ENCODE measurements around the gene BATF. TPM values are rescaled to one million over a fixed set of nuclear protein-coding genes. Genes with fewer than 3 reads are reported as not detected.

BATF gene
- total and polyA plus RNA-seq, 4 experiments from 2014 or later, result 17.1 to 53.8 (median 33.6) TPM

- intact Hi-C loops (cut with micrococcal nuclease), result loop anchor here (5.0 to 10.0 kb wide), 2 partner anchors 323 to 441 kb away; partner anchors contain the start of gene NEK9
- DNase-seq, result no peak
- no peaks in the 10 kb centered on the region for H3K36me3 ChIP-seq (ENCODE audit: insufficient read depth, low read length)
- Mint-ChIP-seq H3K4me1 (peaks cover 24 to 43% (median 29%) of the 10 kb centered on the region in 4 donors), H3K27me3 (peaks cover 0 to 6% of the 10 kb centered on the region in 2 donors), H3K4me3 (no peak overlapping the region), H3K36me3 (peaks cover 3 to 6% of the 10 kb centered on the region in 2 donors), H3K9me3 (no peaks in the 10 kb centered on the region), H3K27ac (peak overlapping the region in 5 of 7 donors; percentile 50 to 69 (median 59))
- POLR2A ChIA-PET (ENCODE audit: partially characterized antibody), result no interaction called here
- peaks cover 33% of the 10 kb centered on the region for H3K4me1 ChIP-seq (ENCODE audit: insufficient read depth, low read length)
- H3K9me3 ChIP-seq (ENCODE audit: control insufficient read depth in 1 of 2, low read length in 2 of 2), result no peaks in the 10 kb centered on the region
- H3K27me3 ChIP-seq (ENCODE audit: insufficient read depth, low read length), result no peaks in the 10 kb centered on the region
- CTCF ChIA-PET (ENCODE audit: partially characterized antibody), result interaction anchor here (1.2 to 4.9 kb wide), 5 partner anchors 7 to 86 kb away, joined by 3 to 33 read pairs (median 6); partner anchors contain the start of gene FLVCR2
- H3K4me3 ChIP-seq (ENCODE audit: low read length in 2 of 2), result no peak overlapping the region
- H3K27ac ChIP-seq (ENCODE audit: low read depth, low read length), result no peak overlapping the region
Observed at GRCh38 chr14:75568140-75568539, 45.9 kb downstream of the BATF start.

- Mint-ChIP-seq H3K27ac (peak overlapping the region in 4 of 7 donors; percentile 26 to 58 (median 49)), H3K9me3 (no peaks in the 10 kb centered on the region)
Observed at GRCh38 chr14:75568791-75569190, 46.5 kb downstream of the BATF start.

GRCh38 chr14:75570797-75571196 is 48.5 kb downstream of the BATF start:
- H3K27me3 ChIP-seq (ENCODE audit: insufficient read depth, low read length), result no peaks in the 10 kb centered on the region
- intact Hi-C loops (cut with micrococcal nuclease), result no loop called here
- H3K36me3 ChIP-seq (ENCODE audit: insufficient read depth, low read length), result no peaks in the 10 kb centered on the region
- peak overlapping the region in 1 of 7 donors; percentile 36 for H3K27ac Mint-ChIP-seq
- peaks cover 14 to 30% (median 18%) of the 10 kb centered on the region in 4 donors for H3K4me1 Mint-ChIP-seq
- DNase-seq, result no peak
- H3K36me3 Mint-ChIP-seq, result peaks cover 3 to 6% of the 10 kb centered on the region in 2 donors
- H3K9me3 ChIP-seq (ENCODE audit: control insufficient read depth in 1 of 2, low read length in 2 of 2), result no peaks in the 10 kb centered on the region
- no peak overlapping the region for H3K27ac ChIP-seq (ENCODE audit: low read depth, low read length)
- H3K4me1 ChIP-seq (ENCODE audit: insufficient read depth, low read length), result peaks cover 20% of the 10 kb centered on the region
- H3K4me3 Mint-ChIP-seq, result no peak overlapping the region
- CTCF ChIA-PET (ENCODE audit: partially characterized antibody), result interaction anchor here (4.9 to 11.0 kb wide), 2 partner anchors 10 to 85 kb away, joined by 30 to 388 read pairs; partner anchors contain the start of genes ERG28 and TTLL5
- no peak overlapping the region for H3K4me3 ChIP-seq (ENCODE audit: low read length in 2 of 2)
- peaks cover 0 to 6% of the 10 kb centered on the region in 2 donors for H3K27me3 Mint-ChIP-seq
- no peaks in the 10 kb centered on the region for H3K9me3 Mint-ChIP-seq
- POLR2A ChIA-PET (ENCODE audit: partially characterized antibody), result no interaction called here

More at GRCh38 chr14:75568791-75569190, 46.5 kb downstream of the BATF start:
- H3K36me3 ChIP-seq (ENCODE audit: insufficient read depth, low read length), result no peaks in the 10 kb centered on the region
- peaks cover 33% of the 10 kb centered on the region for H3K4me1 ChIP-seq (ENCODE audit: insufficient read depth, low read length)
- peaks cover 0 to 6% of the 10 kb centered on the region in 2 donors for H3K27me3 Mint-ChIP-seq
- POLR2A ChIA-PET (ENCODE audit: partially characterized antibody), result no interaction called here
- intact Hi-C loops (cut with micrococcal nuclease), result loop anchor here (5.0 to 10.0 kb wide), 2 partner anchors 324 to 441 kb away; partner anchors contain the start of gene NEK9
- no peak overlapping the region for H3K4me3 ChIP-seq (ENCODE audit: low read length in 2 of 2)
- H3K36me3 Mint-ChIP-seq, result peaks cover 3 to 6% of the 10 kb centered on the region in 2 donors
- no peak overlapping the region for H3K27ac ChIP-seq (ENCODE audit: low read depth, low read length)
- H3K27me3 ChIP-seq (ENCODE audit: insufficient read depth, low read length), result no peaks in the 10 kb centered on the region
- H3K9me3 ChIP-seq (ENCODE audit: control insufficient read depth in 1 of 2, low read length in 2 of 2), result no peaks in the 10 kb centered on the region
- H3K4me3 Mint-ChIP-seq, result peak overlapping the region in 3 of 8 donors; percentile 15 to 54 (median 27)
- CTCF ChIA-PET (ENCODE audit: partially characterized antibody), result interaction anchor here (1.1 to 4.9 kb wide), 6 partner anchors 8 to 86 kb away, joined by 3 to 33 read pairs (median 5); partner anchors contain the start of gene FLVCR2
- H3K4me1 Mint-ChIP-seq, result peaks cover 24 to 43% (median 29%) of the 10 kb centered on the region in 4 donors
- DNase-seq, result no peak

GRCh38 chr14:75572104-75572503 is 49.8 kb downstream of the BATF start:
- no peaks in the 10 kb centered on the region for H3K27me3 Mint-ChIP-seq
- no peaks in the 10 kb centered on the region for H3K9me3 Mint-ChIP-seq
- no peak overlapping the region for H3K4me3 ChIP-seq (ENCODE audit: low read length in 2 of 2)
- peaks cover 0 to 6% of the 10 kb centered on the region in 2 donors for H3K36me3 Mint-ChIP-seq
- POLR2A ChIA-PET (ENCODE audit: partially characterized antibody), result no interaction called here
- peaks cover 8% of the 10 kb centered on the region for H3K4me1 ChIP-seq (ENCODE audit: insufficient read depth, low read length)
- peak overlapping the region in 1 of 7 donors; percentile 29 for H3K27ac Mint-ChIP-seq
- no peaks in the 10 kb centered on the region for H3K27me3 ChIP-seq (ENCODE audit: insufficient read depth, low read length)
- no peak for DNase-seq
- H3K4me1 Mint-ChIP-seq, result peaks cover 3 to 18% (median 7%) of the 10 kb centered on the region in 4 donors
- CTCF ChIA-PET (ENCODE audit: partially characterized antibody), result interaction anchor here (1.7 to 11.0 kb wide), 3 partner anchors 11 to 83 kb away, joined by 4 to 388 read pairs (median 30); partner anchors contain the start of genes ERG28 and TTLL5
- intact Hi-C loops (cut with micrococcal nuclease), result no loop called here
- H3K4me3 Mint-ChIP-seq, result no peak overlapping the region
- no peaks in the 10 kb centered on the region for H3K36me3 ChIP-seq (ENCODE audit: insufficient read depth, low read length)
- H3K9me3 ChIP-seq (ENCODE audit: control insufficient read depth in 1 of 2, low read length in 2 of 2), result no peaks in the 10 kb centered on the region
- no peak overlapping the region for H3K27ac ChIP-seq (ENCODE audit: low read depth, low read length)

- Mint-ChIP-seq H3K4me3 (peak overlapping the region in 5 of 8 donors; percentile 90 to 99 (median 96)), H3K36me3 (peaks cover 3% of the 10 kb centered on the region in 2 donors), H3K27ac (peak overlapping the region in 3 of 7 donors; percentile 87 to 90 (median 89)), H3K4me1 (peaks cover 9 to 15% (median 13%) of the 10 kb centered on the region in 4 donors), H3K27me3 (no peaks in the 10 kb centered on the region), H3K9me3 (no peaks in the 10 kb centered on the region)
- ChIA-PET POLR2A (ENCODE audit: partially characterized antibody) (interaction anchor here (0.6 to 3.0 kb wide), 13 partner anchors 11 to 406 kb away, joined by 3 to 30 read pairs (median 4); partner anchors contain the start of genes BATF, ERG28, TGFB3 and TTLL5), CTCF (ENCODE audit: partially characterized antibody) (interaction anchor here (0.6 to 11.0 kb wide), 47 partner anchors 10 to 776 kb away, joined by 3 to 388 read pairs (median 5); partner anchors contain the start of genes BATF, ERG28, IFT43 and TGFB3)
- H3K4me1 ChIP-seq (ENCODE audit: insufficient read depth, low read length), result peaks cover 22% of the 10 kb centered on the region
- no peaks in the 10 kb centered on the region for H3K36me3 ChIP-seq (ENCODE audit: insufficient read depth, low read length)
- no peak overlapping the region for H3K4me3 ChIP-seq (ENCODE audit: low read length in 2 of 2)
- no peaks in the 10 kb centered on the region for H3K9me3 ChIP-seq (ENCODE audit: control insufficient read depth in 1 of 2, low read length in 2 of 2)
- H3K27me3 ChIP-seq (ENCODE audit: insufficient read depth, low read length), result no peaks in the 10 kb centered on the region
- no peak for DNase-seq
- intact Hi-C loops (cut with micrococcal nuclease), result loop anchor here (1.0 to 5.0 kb wide), 2 partner anchors 77 to 330 kb away; no protein-coding TSS in a partner anchor
- H3K27ac ChIP-seq (ENCODE audit: low read depth, low read length), result no peak overlapping the region
Observed at GRCh38 chr14:75577090-75577489, 54.8 kb downstream of the BATF start.

GRCh38 chr14:75577729-75578101 is 55.4 kb downstream of the BATF start:
- Histone ChIP-seq H3K27me3 (ENCODE audit: insufficient read depth, low read length) (no peaks in the 10 kb centered on the region), H3K9me3 (ENCODE audit: control insufficient read depth in 1 of 2, low read length in 2 of 2) (no peaks in the 10 kb centered on the region), H3K27ac (ENCODE audit: low read depth, low read length) (peak overlapping the region; percentile 46), H3K4me3 (ENCODE audit: low read length in 2 of 2) (peak overlapping the region; percentile 60 to 94), H3K36me3 (ENCODE audit: insufficient read depth, low read length) (no peaks in the 10 kb centered on the region), H3K4me1 (ENCODE audit: insufficient read depth, low read length) (peaks cover 22% of the 10 kb centered on the region)
- peaks cover 0 to 3% of the 10 kb centered on the region in 2 donors for H3K36me3 Mint-ChIP-seq
- ChIA-PET CTCF (ENCODE audit: partially characterized antibody) (interaction anchor here (0.6 to 11.0 kb wide), 47 partner anchors 10 to 775 kb away, joined by 3 to 388 read pairs (median 5); partner anchors contain the start of genes BATF, ERG28, IFT43 and TGFB3), POLR2A (ENCODE audit: partially characterized antibody) (interaction anchor here (0.6 to 3.0 kb wide), 13 partner anchors 11 to 405 kb away, joined by 3 to 30 read pairs (median 4); partner anchors contain the start of genes BATF, ERG28, TGFB3 and TTLL5)
- H3K27me3 Mint-ChIP-seq, result no peaks in the 10 kb centered on the region
- H3K4me3 Mint-ChIP-seq, result peak overlapping the region; percentile 90 to 99 (median 95)
- no peaks in the 10 kb centered on the region for H3K9me3 Mint-ChIP-seq
- H3K27ac Mint-ChIP-seq, result peak overlapping the region; percentile 87 to 96 (median 90)
- intact Hi-C loops (cut with micrococcal nuclease), result loop anchor here (1.0 to 5.0 kb wide), 2 partner anchors 77 to 330 kb away; no protein-coding TSS in a partner anchor
- DNase-seq, result peak; percentile 54 to 72 (median 62)
- H3K4me1 Mint-ChIP-seq, result peaks cover 9 to 15% (median 13%) of the 10 kb centered on the region in 4 donors

All from CD4-positive, alpha-beta memory T cell (primary cell).